ENCODE measurements around the gene CTAGE9.

CTAGE9 gene

GRCh38 chr6:131663578-131664165 lies 47.1 kb downstream of the CTAGE9 start:
- no peak for DNase-seq

GRCh38 chr6:131660195-131660594 lies 50.6 kb downstream of the CTAGE9 start:
- no peak for DNase-seq

Measured in GOT3 (cell line).